ENCODE results near the gene EPHA8.

EPHA8 gene

DNA sequence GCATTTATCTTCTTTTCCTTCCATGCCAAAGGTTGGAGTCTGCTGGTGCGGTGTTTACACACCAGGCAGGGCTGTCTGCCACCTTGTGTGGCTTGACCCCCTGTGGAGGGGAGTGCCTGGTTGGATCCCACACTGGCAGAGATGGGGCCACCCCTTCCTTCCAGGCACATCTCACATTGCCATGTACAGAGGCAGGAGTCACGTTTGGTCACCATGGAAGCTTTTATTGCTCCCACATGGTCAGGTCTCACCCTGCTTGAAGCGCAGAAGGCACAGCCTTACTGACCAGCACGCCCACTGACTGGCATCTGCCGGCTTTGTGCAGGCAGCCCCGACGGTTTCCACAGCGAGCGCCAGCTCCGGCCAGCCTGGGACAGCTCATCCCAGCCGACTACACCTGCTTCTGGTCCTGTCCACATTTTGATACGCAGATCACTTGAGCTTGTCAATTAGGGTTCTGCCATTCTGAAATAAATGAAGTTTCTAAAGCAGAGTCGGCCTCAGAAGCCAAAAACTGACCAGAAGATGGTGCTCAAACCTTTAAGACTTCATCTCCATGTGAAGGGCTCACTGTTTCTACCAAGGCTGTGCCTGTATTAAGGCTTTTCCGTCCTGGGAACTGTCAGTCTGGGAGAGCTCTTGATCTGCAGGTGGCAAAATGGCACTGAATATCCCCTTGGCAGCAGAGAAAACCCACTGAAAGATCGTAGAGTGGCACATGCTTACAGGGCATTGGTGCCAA is 35.6 kb upstream of the EPHA8 start:
- Histone ChIP-seq H2AFZ (ENCODE audit: low read depth, low read length) (no peak overlapping the region), H3K36me3 (ENCODE audit: insufficient read depth, low read length) (peaks cover 41% of the 10 kb centered on the region), H3K27me3 (ENCODE audit: insufficient read depth, low read length) (no peaks in the 10 kb centered on the region), H3K4me3 (ENCODE audit: low read length) (no peak overlapping the region), H3K4me1 (ENCODE audit: insufficient read depth, low read length) (no peaks in the 10 kb centered on the region), H3K9me3 (ENCODE audit: low read length) (no peaks in the 10 kb centered on the region)

- Histone ChIP-seq H3K4me3 (ENCODE audit: low read length) (no peak overlapping the region), H3K27me3 (ENCODE audit: insufficient read depth, low read length) (no peaks in the 10 kb centered on the region), H3K9me3 (ENCODE audit: low read length) (no peaks in the 10 kb centered on the region), H2AFZ (ENCODE audit: low read depth, low read length) (no peak overlapping the region), H3K4me1 (ENCODE audit: insufficient read depth, low read length) (no peaks in the 10 kb centered on the region), H3K36me3 (ENCODE audit: insufficient read depth, low read length) (peaks cover 37% of the 10 kb centered on the region)
Observed at GRCh38 chr1:22528451-22528850, 34.8 kb upstream of the EPHA8 start.

- H3K4me1 ChIP-seq (ENCODE audit: insufficient read depth, low read length) = no peaks in the 10 kb centered on the region
Observed at GRCh38 chr1:22529901-22530621, 33.2 kb upstream of the EPHA8 start.

GRCh38 chr1:22530715-22531114 is 32.6 kb upstream of the EPHA8 start:
- Histone ChIP-seq H2AFZ (ENCODE audit: low read depth, low read length) (no peak overlapping the region), H3K36me3 (ENCODE audit: insufficient read depth, low read length) (peaks cover 16% of the 10 kb centered on the region), H3K27me3 (ENCODE audit: insufficient read depth, low read length) (no peaks in the 10 kb centered on the region), H3K9me3 (ENCODE audit: low read length) (no peaks in the 10 kb centered on the region), H3K4me1 (ENCODE audit: insufficient read depth, low read length) (no peaks in the 10 kb centered on the region), H3K4me3 (ENCODE audit: low read length) (no peak overlapping the region)

More at GRCh38 chr1:22529901-22530621, 33.2 kb upstream of the EPHA8 start:
- Histone ChIP-seq H3K9me3 (ENCODE audit: low read length) (no peaks in the 10 kb centered on the region), H2AFZ (ENCODE audit: low read depth, low read length) (no peak overlapping the region), H3K4me3 (ENCODE audit: low read length) (no peak overlapping the region), H3K27me3 (ENCODE audit: insufficient read depth, low read length) (no peaks in the 10 kb centered on the region), H3K36me3 (ENCODE audit: insufficient read depth, low read length) (peaks cover 22% of the 10 kb centered on the region)

GRCh38 chr1:22531251-22531650 is 32.0 kb upstream of the EPHA8 start:
- Histone ChIP-seq H3K9me3 (ENCODE audit: low read length) (no peaks in the 10 kb centered on the region), H3K36me3 (ENCODE audit: insufficient read depth, low read length) (peaks cover 11% of the 10 kb centered on the region), H3K4me3 (ENCODE audit: low read length) (no peak overlapping the region), H2AFZ (ENCODE audit: low read depth, low read length) (no peak overlapping the region), H3K4me1 (ENCODE audit: insufficient read depth, low read length) (no peaks in the 10 kb centered on the region), H3K27me3 (ENCODE audit: insufficient read depth, low read length) (no peaks in the 10 kb centered on the region)

GRCh38 chr1:22533244-22533895 is 29.9 kb upstream of the EPHA8 start:
- no peaks in the 10 kb centered on the region for H3K27me3 ChIP-seq (ENCODE audit: insufficient read depth, low read length)
- no peak overlapping the region for H2AFZ ChIP-seq (ENCODE audit: low read depth, low read length)
- H3K36me3 ChIP-seq (ENCODE audit: insufficient read depth, low read length) = no peaks in the 10 kb centered on the region
- H3K9me3 ChIP-seq (ENCODE audit: low read length) = no peaks in the 10 kb centered on the region
- no peaks in the 10 kb centered on the region for H3K4me1 ChIP-seq (ENCODE audit: insufficient read depth, low read length)
- no peak overlapping the region for H3K4me3 ChIP-seq (ENCODE audit: low read length)

DNA sequence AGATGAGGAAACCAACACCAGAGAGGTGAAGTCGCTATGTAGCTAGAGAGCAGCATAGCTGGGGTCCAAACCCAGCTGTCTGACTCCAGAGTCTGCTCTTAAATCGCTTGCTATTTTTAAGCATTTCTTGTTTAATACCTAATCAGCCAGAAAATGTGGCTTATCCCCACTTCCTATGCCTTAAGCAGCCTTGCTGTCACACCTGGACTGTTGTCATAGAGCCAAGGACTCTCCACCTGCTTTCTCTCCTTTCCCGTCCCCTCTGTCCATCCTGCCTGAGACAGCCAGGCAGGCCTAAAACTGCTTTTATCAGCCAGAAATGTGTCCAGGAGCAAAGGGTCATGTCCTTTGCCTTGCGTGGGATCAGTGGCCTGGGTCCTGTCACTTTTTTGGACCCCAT is 28.3 kb upstream of the EPHA8 start:
- H3K9me3 ChIP-seq (ENCODE audit: low read length) = no peaks in the 10 kb centered on the region
- no peaks in the 10 kb centered on the region for H3K36me3 ChIP-seq (ENCODE audit: insufficient read depth, low read length)

GRCh38 chr1:22535399-22535798 is 27.9 kb upstream of the EPHA8 start:
- H3K4me3 ChIP-seq (ENCODE audit: low read length) = no peak overlapping the region
- H2AFZ ChIP-seq (ENCODE audit: low read depth, low read length) = no peak overlapping the region

More for the DNA sequence above, 28.3 kb upstream of the EPHA8 start:
- H2AFZ ChIP-seq (ENCODE audit: low read depth, low read length) = no peak overlapping the region
- H3K4me1 ChIP-seq (ENCODE audit: insufficient read depth, low read length) = no peaks in the 10 kb centered on the region
- H3K27me3 ChIP-seq (ENCODE audit: insufficient read depth, low read length) = no peaks in the 10 kb centered on the region
- no peak overlapping the region for H3K4me3 ChIP-seq (ENCODE audit: low read length)

DNA sequence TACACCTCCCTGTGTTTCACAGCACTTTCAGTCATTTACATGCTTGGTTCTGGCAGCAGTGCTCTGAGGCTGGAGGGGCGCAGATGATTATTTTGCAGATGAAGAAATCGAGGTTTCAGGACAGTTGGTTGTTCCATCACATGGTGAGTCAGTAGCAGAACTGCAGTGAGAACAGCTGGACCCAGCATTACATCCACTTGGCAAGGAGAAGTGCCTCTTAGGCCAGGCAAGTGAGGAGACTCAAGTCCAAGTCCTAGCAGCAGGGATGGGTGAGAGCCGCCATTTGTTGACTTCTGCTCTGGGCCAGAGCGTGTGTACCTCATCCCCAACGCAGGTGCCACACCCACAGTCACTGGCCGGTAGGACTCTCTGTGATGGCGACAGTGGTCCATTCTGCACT is 26.8 kb upstream of the EPHA8 start:
- Histone ChIP-seq H3K9me3 (ENCODE audit: low read length) (no peaks in the 10 kb centered on the region), H2AFZ (ENCODE audit: low read depth, low read length) (no peak overlapping the region), H3K4me1 (ENCODE audit: insufficient read depth, low read length) (no peaks in the 10 kb centered on the region), H3K27me3 (ENCODE audit: insufficient read depth, low read length) (no peaks in the 10 kb centered on the region), H3K4me3 (ENCODE audit: low read length) (no peak overlapping the region), H3K36me3 (ENCODE audit: insufficient read depth, low read length) (no peaks in the 10 kb centered on the region)

More at GRCh38 chr1:22535399-22535798, 27.9 kb upstream of the EPHA8 start:
- Histone ChIP-seq H3K27me3 (ENCODE audit: insufficient read depth, low read length) (no peaks in the 10 kb centered on the region), H3K9me3 (ENCODE audit: low read length) (no peaks in the 10 kb centered on the region), H3K4me1 (ENCODE audit: insufficient read depth, low read length) (no peaks in the 10 kb centered on the region), H3K36me3 (ENCODE audit: insufficient read depth, low read length) (no peaks in the 10 kb centered on the region)

DNA sequence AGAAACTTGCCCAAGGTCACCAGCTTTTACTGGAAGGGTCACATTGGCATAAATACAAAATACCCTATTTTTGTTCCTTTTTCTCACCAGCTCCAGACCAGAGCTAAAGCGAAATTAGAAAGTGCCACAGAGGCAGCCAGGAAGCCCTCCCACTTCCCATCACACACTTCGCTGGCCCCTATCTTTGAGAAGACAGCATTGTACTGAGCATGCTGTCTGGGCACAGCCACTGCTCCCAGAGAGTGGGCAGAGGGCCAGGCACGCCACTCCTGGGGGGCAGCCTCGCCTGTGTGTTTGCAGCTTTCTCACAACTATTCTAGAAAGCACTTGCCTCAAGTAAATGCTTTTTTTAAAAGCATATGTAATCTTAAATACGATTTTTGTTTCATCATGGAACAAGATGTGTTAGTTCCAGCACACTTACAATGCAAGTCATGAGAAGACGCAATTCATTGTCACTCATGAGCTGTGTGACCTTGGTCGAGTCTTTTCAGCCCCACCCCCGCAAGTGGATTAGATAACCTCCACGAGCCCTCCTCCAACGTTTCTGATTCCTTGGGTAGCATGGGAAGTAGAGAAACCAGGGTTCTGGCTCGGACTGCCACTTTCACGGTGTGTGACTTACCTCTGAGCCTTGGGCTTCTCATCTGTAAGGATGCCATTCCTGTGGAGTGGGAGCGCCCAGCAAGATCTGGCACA is 25.7 kb upstream of the EPHA8 start:
- Histone ChIP-seq H3K4me3 (ENCODE audit: low read length) (no peak overlapping the region), H3K9me3 (ENCODE audit: low read length) (no peaks in the 10 kb centered on the region), H3K36me3 (ENCODE audit: insufficient read depth, low read length) (no peaks in the 10 kb centered on the region), H3K27me3 (ENCODE audit: insufficient read depth, low read length) (no peaks in the 10 kb centered on the region), H3K4me1 (ENCODE audit: insufficient read depth, low read length) (no peaks in the 10 kb centered on the region), H2AFZ (ENCODE audit: low read depth, low read length) (no peak overlapping the region)

DNA sequence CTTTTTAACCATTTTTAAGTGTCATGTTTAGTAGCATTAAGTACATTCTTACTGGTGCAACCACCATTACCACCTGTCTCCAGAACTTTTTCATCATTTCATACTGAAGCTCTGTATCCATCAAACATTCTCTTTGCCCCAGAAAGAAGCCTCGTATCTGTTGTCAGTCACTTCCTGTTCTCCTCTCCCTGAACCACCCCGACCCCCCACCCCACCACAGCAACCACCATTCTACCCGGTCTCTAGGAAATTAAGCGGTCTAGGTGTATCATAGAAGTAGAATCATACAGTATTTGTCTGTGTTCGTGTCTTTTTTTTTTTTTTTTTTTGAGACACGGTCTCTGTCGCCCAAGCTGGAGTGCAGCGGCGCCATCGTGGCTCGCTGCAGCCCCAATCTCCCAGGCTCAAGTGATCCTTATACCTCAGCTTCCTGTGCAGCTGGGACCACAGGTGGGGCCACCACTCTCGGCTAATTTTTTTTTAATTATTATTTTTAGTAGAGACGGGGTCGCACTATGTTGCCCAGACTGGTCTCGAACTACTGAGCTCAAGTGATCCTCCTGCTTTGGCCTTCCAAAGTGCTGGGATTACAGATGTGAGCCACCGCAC is 23.7 kb upstream of the EPHA8 start:
- Histone ChIP-seq H3K4me1 (ENCODE audit: insufficient read depth, low read length) (no peaks in the 10 kb centered on the region), H3K4me3 (ENCODE audit: low read length) (no peak overlapping the region), H2AFZ (ENCODE audit: low read depth, low read length) (no peak overlapping the region), H3K27me3 (ENCODE audit: insufficient read depth, low read length) (peaks cover 6% of the 10 kb centered on the region), H3K36me3 (ENCODE audit: insufficient read depth, low read length) (no peaks in the 10 kb centered on the region), H3K9me3 (ENCODE audit: low read length) (no peaks in the 10 kb centered on the region)

DNA sequence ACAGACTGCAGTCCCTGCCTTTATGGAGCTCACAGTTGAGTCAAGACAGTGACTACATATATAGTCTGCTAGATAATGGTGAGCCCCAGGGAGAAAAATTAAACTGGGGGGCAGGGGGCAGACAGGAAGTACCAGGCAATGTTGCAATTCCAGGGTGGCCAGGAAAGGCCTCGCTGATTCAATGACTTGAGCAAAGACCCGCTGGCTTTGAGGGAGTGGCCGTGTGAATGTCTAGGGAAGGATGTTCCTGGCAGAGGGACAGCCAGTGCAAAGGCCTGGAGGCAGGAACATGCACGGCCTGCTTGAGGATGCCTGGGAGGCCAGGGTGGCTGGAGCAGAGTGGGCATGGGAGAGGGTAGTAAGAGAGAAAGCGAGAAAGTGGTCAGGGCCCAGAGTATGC is 23.0 kb upstream of the EPHA8 start:
- peaks cover 13% of the 10 kb centered on the region for H3K27me3 ChIP-seq (ENCODE audit: insufficient read depth, low read length)
- H3K9me3 ChIP-seq (ENCODE audit: low read length) = no peaks in the 10 kb centered on the region
- no peak overlapping the region for H3K4me3 ChIP-seq (ENCODE audit: low read length)
- H3K36me3 ChIP-seq (ENCODE audit: insufficient read depth, low read length) = no peaks in the 10 kb centered on the region
- no peak overlapping the region for H2AFZ ChIP-seq (ENCODE audit: low read depth, low read length)
- no peaks in the 10 kb centered on the region for H3K4me1 ChIP-seq (ENCODE audit: insufficient read depth, low read length)
